ENCODE measurements around the gene TMEM101. TPM values are rescaled to one million over a fixed set of nuclear protein-coding genes. Genes with fewer than 3 reads are reported as not detected.

TMEM101 gene
- total and polyA plus RNA-seq, 2 experiments from 2014 or later: 25.0 to 45.4 TPM

- H3K79me2 ChIP-seq (ENCODE audit: insufficient read depth): peaks cover 21% of the 10 kb centered on the region; the same call in 1 of the 2 replicates
- DNase-seq: no peak
- H2AFZ ChIP-seq: no peak overlapping the region
- no peaks in the 10 kb centered on the region for H3K27me3 ChIP-seq (replicated peaks; ENCODE audit: insufficient read depth)
- in situ Hi-C loops (cut with MboI): no loop called here
- peaks cover 13% of the 10 kb centered on the region; the same call in 1 of the 2 replicates for H3F3A ChIP-seq (ENCODE audit: insufficient read depth)
- no peaks in the 10 kb centered on the region for H3K4me1 ChIP-seq (ENCODE audit: insufficient read depth)
- H3K9ac ChIP-seq: no peak overlapping the region
- peaks cover 37% of the 10 kb centered on the region for H3K36me3 ChIP-seq (ENCODE audit: low read depth)
- H3K4me3 ChIP-seq: no peak overlapping the region
- no peak for TF ChIP-seq EZH2phosphoT487 (IDR thresholded peaks at IDR 0.05; ENCODE audit: insufficient read depth, low read depth)
- no peak for TF ChIP-seq EZH2 (IDR thresholded peaks at IDR 0.05; ENCODE audit: insufficient read depth, poor library complexity, severe bottlenecking)
- no peak overlapping the region for H3K27ac ChIP-seq
- H4K20me1 ChIP-seq (ENCODE audit: insufficient read depth): no peaks in the 10 kb centered on the region
- H3K9me2 ChIP-seq (ENCODE audit: insufficient read depth): no peaks in the 10 kb centered on the region
- WGBS, 2 experiments (ENCODE audit: low coverage in 1 of 2, low lambda C conversion rate in 2 of 2, missing lambda C conversion rate in 2 of 2): 97 to 100% methylated on average over 3 of the region's 3 CpGs
- H3K9me3 ChIP-seq (ENCODE audit: low read depth): no peaks in the 10 kb centered on the region
- no peak overlapping the region for H3K4me2 ChIP-seq (ENCODE audit: unreplicated experiment)
These were observed 15.7 kb upstream of the TMEM101 start for GRCh38 chr17:44030482-44030881.

GRCh38 chr17:44029736-44030135 is 15.0 kb upstream of the TMEM101 start:
- Histone ChIP-seq H2AFZ (no peak overlapping the region), H3K9me2 (ENCODE audit: insufficient read depth) (no peaks in the 10 kb centered on the region), H3K36me3 (ENCODE audit: low read depth) (peaks cover 37% of the 10 kb centered on the region), H3K4me1 (ENCODE audit: insufficient read depth) (no peaks in the 10 kb centered on the region), H3K4me2 (ENCODE audit: unreplicated experiment) (no peak overlapping the region), H3K27me3 (replicated peaks; ENCODE audit: insufficient read depth) (no peaks in the 10 kb centered on the region), H3K4me3 (no peak overlapping the region), H3K9me3 (ENCODE audit: low read depth) (no peaks in the 10 kb centered on the region), H3F3A (ENCODE audit: insufficient read depth) (peaks cover 13% of the 10 kb centered on the region; the same call in 1 of the 2 replicates), H3K79me2 (ENCODE audit: insufficient read depth) (peaks cover 21% of the 10 kb centered on the region; the same call in 1 of the 2 replicates), H3K9ac (no peak overlapping the region), H3K27ac (no peak overlapping the region), H4K20me1 (ENCODE audit: insufficient read depth) (no peaks in the 10 kb centered on the region)
- in situ Hi-C loops (cut with MboI): no loop called here
- DNase-seq: no peak
- WGBS, 2 experiments (ENCODE audit: low coverage in 1 of 2, low lambda C conversion rate in 2 of 2, missing lambda C conversion rate in 2 of 2): 83 to 92% methylated on average over 5 of the region's 5 CpGs
- TF ChIP-seq EZH2phosphoT487 (IDR thresholded peaks at IDR 0.05; ENCODE audit: insufficient read depth, low read depth) (no peak), EZH2 (IDR thresholded peaks at IDR 0.05; ENCODE audit: insufficient read depth, poor library complexity, severe bottlenecking) (no peak)

DNA sequence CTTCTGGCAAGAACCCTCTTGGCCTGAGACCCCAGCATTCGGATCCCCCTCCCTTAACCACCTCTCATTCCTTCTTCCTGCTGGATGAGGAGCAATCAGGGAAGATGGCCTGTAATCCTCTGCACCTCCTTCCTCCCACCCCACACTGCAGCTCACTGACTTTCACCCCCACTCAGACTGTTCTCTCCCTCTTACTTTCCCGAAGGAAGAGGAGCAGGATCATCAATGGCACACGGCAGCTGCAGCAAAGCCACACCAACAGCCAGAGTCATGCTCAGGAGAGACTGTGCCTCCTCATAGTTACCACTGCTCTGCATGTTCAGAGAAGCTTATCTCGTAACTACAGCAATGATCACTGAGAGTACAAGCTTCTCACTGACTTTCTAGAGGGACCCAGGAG is 10.1 kb upstream of the TMEM101 start:
- Histone ChIP-seq H3F3A (ENCODE audit: insufficient read depth) (peaks cover 25% of the 10 kb centered on the region), H3K27me3 (replicated peaks; ENCODE audit: insufficient read depth) (no peaks in the 10 kb centered on the region), H3K9me3 (ENCODE audit: low read depth) (no peaks in the 10 kb centered on the region), H3K9ac (no peak overlapping the region), H3K79me2 (ENCODE audit: insufficient read depth) (peaks cover 4% of the 10 kb centered on the region; the same call in 1 of the 2 replicates), H3K4me3 (no peak overlapping the region), H3K27ac (no peak overlapping the region), H2AFZ (no peak overlapping the region), H3K36me3 (ENCODE audit: low read depth) (peaks cover 11% of the 10 kb centered on the region; the same call in 1 of the 2 replicates), H3K4me2 (ENCODE audit: unreplicated experiment) (no peak overlapping the region), H3K4me1 (ENCODE audit: insufficient read depth) (no peaks in the 10 kb centered on the region), H4K20me1 (ENCODE audit: insufficient read depth) (no peaks in the 10 kb centered on the region), H3K9me2 (ENCODE audit: insufficient read depth) (no peaks in the 10 kb centered on the region)
- in situ Hi-C loops (cut with MboI): no loop called here
- 71 to 78% methylated on average over 4 of the region's 4 CpGs for WGBS, 2 experiments (ENCODE audit: low coverage in 1 of 2, low lambda C conversion rate in 2 of 2, missing lambda C conversion rate in 2 of 2)
- DNase-seq: no peak
- TF ChIP-seq EZH2phosphoT487 (IDR thresholded peaks at IDR 0.05; ENCODE audit: insufficient read depth, low read depth) (no peak), EZH2 (IDR thresholded peaks at IDR 0.05; ENCODE audit: insufficient read depth, poor library complexity, severe bottlenecking) (no peak)

GRCh38 chr17:44024271-44024663 is 9.5 kb upstream of the TMEM101 start:
- H3K9me3 ChIP-seq (ENCODE audit: low read depth): no peaks in the 10 kb centered on the region
- no peaks in the 10 kb centered on the region for H4K20me1 ChIP-seq (ENCODE audit: insufficient read depth)
- H3K9ac ChIP-seq: no peak overlapping the region
- no peak for TF ChIP-seq EZH2phosphoT487 (IDR thresholded peaks at IDR 0.05; ENCODE audit: insufficient read depth, low read depth)
- TF ChIP-seq EZH2 (IDR thresholded peaks at IDR 0.05; ENCODE audit: insufficient read depth, poor library complexity, severe bottlenecking): no peak
- no peak overlapping the region for H2AFZ ChIP-seq
- in situ Hi-C loops (cut with MboI): no loop called here
- H3K27me3 ChIP-seq (replicated peaks; ENCODE audit: insufficient read depth): no peaks in the 10 kb centered on the region
- H3K4me2 ChIP-seq (ENCODE audit: unreplicated experiment): no peak overlapping the region
- H3K4me1 ChIP-seq (ENCODE audit: insufficient read depth): no peaks in the 10 kb centered on the region
- H3K36me3 ChIP-seq (ENCODE audit: low read depth): peaks cover 11% of the 10 kb centered on the region; the same call in 1 of the 2 replicates
- H3K27ac ChIP-seq: no peak overlapping the region
- no peaks in the 10 kb centered on the region for H3K9me2 ChIP-seq (ENCODE audit: insufficient read depth)
- H3F3A ChIP-seq (ENCODE audit: insufficient read depth): peaks cover 23% of the 10 kb centered on the region
- no peak for DNase-seq
- H3K4me3 ChIP-seq: no peak overlapping the region
- H3K79me2 ChIP-seq (ENCODE audit: insufficient read depth): peaks cover 4% of the 10 kb centered on the region; the same call in 1 of the 2 replicates
- 47 to 48% methylated on average over 5 to 6 of the region's 6 CpGs for whole genome bisulfite sequencing, 2 experiments (ENCODE audit: low coverage in 1 of 2, low lambda C conversion rate in 2 of 2, missing lambda C conversion rate in 2 of 2)
